Colonic mucosa (tissue), 4 donors: Measurements from ENCODE around the gene TTC31. TPM values are rescaled to one million over a fixed set of nuclear protein-coding genes. Genes with fewer than 3 reads are reported as not detected.
A peak's percentile ranks its signal among the peaks of the same experiment; 100 is the strongest.

Experiments
- DNase-seq: peaks from one replicate; pipeline ENCODE4 v3.0.0-alpha.2; 2020
- H3K27ac ChIP-seq: fragments of 200-600 bp; one replicate; pipeline ENCODE4 v1.8.0; 2021
- H3K27me3 ChIP-seq: fragments of 200-600 bp; one replicate; pipeline ENCODE4 v1.8.0; 2021
- H3K36me3 ChIP-seq: fragments of 200-600 bp; one replicate; pipeline ENCODE4 v1.8.0; 2021
- H3K4me1 ChIP-seq: fragments of 200-600 bp; one replicate; pipeline ENCODE4 v1.8.0; 2021; ENCODE audit warnings: mild to moderate bottlenecking
- H3K4me3 ChIP-seq: fragments of 200-600 bp; one replicate; pipeline ENCODE4 v1.8.0; 2021
- H3K9ac ChIP-seq, 2 donors: one replicate each; pipeline ENCODE4 v1.7.0; 2013; ENCODE audit warnings: control low read depth in 2 of 2, low read depth in 2 of 2, low read length in 2 of 2
- H3K9me3 ChIP-seq: fragments of 200-600 bp; one replicate; pipeline ENCODE4 v1.8.0; 2021
- CTCF ChIP-seq: fragments of 200-600 bp; IDR thresholded peaks from one replicate; pipeline ENCODE4 v1.8.0; 2022; ENCODE audit warnings: antibody characterized with exemption, mild to moderate bottlenecking
- intact Hi-C: fragments of 100-400 bp; cut with DNase I; formaldehyde crosslinking; loops from one replicate; pipeline ENCODE4 v1.14.1; 2022
- total RNA-seq, 2 donors: library from RNA; stranded (reverse); fragmentation: NEBNext Ultra II Directional in 1 of 2; extraction: Animal tissue kit (Norgen Biotek cat#: 25700) in 1 of 2; gene quantifications; one replicate each; pipeline ENCODE4 v1.2.1, GENCODE V29; 2021
- donor health status: healthy.
- donor health status: DM: no; HTN: no; CAD: no.
- donor health status: DM: no; HTN: no; CAD: no.

Gene TTC31
- total RNA-seq, 2 donors from 2014 or later: 23.3 to 25.2 TPM

GRCh38 chr2:74497777-74498499 is 15.1 kb downstream of the TTC31 start:
- Histone ChIP-seq H3K9me3 (no peaks in the 10 kb centered on the region), H3K4me3 (peak overlapping the region; percentile 47), H3K4me1 (peaks cover 15% of the 10 kb centered on the region), H3K36me3 (no peaks in the 10 kb centered on the region), H3K27ac (peak overlapping the region; percentile 32), H3K27me3 (peaks cover 17% of the 10 kb centered on the region), H3K9ac (peak overlapping the region in 1 of 2 donors; percentile 46)
- intact Hi-C loops: no loop called here
- peak; percentile 67 for DNase-seq
- no peak for TF ChIP-seq CTCF

- no peak for TF ChIP-seq CTCF
- H3K9ac ChIP-seq: peak overlapping the region in 1 of 2 donors; percentile 46
- H3K27me3 ChIP-seq: peaks cover 17% of the 10 kb centered on the region
- no peaks in the 10 kb centered on the region for H3K9me3 ChIP-seq
- no peaks in the 10 kb centered on the region for H3K36me3 ChIP-seq
- H3K4me1 ChIP-seq: peaks cover 15% of the 10 kb centered on the region
- peak overlapping the region; percentile 47 for H3K4me3 ChIP-seq
- peak; percentile 63 for DNase-seq
- intact Hi-C loops: no loop called here
- peak overlapping the region; percentile 32 for H3K27ac ChIP-seq
These were observed 15.8 kb downstream of the TTC31 start for GRCh38 chr2:74498500-74499266.

DNA sequence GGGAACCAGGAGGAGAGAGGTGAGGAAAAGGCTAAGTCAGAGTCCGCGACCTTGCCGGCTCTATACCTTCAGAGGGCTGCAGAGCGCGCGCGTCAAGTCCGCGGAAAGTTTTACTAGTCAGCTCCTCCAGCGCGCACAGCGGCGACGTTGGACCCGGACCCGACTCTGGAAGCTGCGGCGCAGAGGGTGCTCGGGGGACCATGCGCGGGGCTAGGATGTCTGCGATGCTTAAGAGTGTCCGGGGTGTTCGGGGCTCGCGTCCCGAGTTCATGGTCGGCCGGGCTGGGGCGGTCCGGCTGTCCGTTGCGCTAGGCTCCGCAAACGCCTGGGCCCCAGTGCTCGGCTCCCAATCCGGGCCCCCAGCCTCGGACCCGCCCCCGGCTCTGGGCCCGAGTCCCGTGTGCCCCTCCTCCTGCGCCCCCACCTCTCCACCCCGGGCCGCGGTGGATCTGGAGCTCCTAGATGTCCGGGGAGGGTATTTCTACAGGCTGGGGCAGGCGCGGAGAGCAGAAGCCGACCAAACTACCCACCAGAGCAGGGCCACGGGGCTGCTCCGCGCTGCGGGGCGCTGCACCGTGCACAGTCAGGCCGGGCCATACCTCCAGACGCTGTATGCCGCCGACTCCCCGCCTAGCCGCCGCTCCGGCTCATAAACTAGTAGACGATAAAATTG is 16.5 kb downstream of the TTC31 start, which contains the start of gene LBX2:
Gene LBX2 (minus strand): TSS at position 337 of the 673 bp plus-strand sequence. CDS start 66 bp downstream, at position 271.
- peak; percentile 57 for DNase-seq
- Histone ChIP-seq H3K4me1 (peaks cover 15% of the 10 kb centered on the region), H3K4me3 (peak within 1 kb of the TSS; percentile 47), H3K36me3 (no peaks in the 10 kb centered on the region), H3K9ac (peak within 1 kb of the TSS in 1 of 2 donors; percentile 46), H3K27me3 (peaks cover 17% of the 10 kb centered on the region), H3K9me3 (no peaks in the 10 kb centered on the region), H3K27ac (peak within 1 kb of the TSS; percentile 32)
- no peak for TF ChIP-seq CTCF
- intact Hi-C loops: no loop called here

- no peak for TF ChIP-seq CTCF
- Histone ChIP-seq H3K9me3 (no peaks in the 10 kb centered on the region), H3K4me1 (peaks cover 15% of the 10 kb centered on the region), H3K36me3 (peaks cover under 1% of the 10 kb centered on the region), H3K27ac (no peak overlapping the region), H3K4me3 (no peak overlapping the region), H3K9ac (no peak overlapping the region), H3K27me3 (peaks cover 17% of the 10 kb centered on the region)
- no peak for DNase-seq
- intact Hi-C loops: no loop called here
These were observed 17.2 kb downstream of the TTC31 start for GRCh38 chr2:74499940-74500577.

DNA sequence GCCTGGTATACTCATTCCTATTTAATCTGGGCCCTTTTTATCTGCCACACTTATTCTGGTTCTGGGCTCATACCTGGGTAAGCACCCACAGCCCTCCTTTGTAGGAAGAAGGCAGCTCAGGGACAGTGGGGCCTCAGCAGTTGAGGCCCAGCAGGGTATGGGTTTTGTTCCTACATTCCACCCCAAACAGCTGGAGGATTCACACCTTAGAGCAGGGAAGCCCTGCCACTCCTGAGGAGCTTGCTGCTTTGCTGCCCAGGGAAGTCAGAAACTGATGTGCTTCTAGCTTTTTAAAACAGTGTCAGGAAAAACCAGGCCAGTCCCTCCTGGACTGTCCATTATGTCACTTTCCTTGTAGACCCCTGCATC is 17.7 kb downstream of the TTC31 start:
- intact Hi-C loops: no loop called here
- H3K4me3 ChIP-seq: no peak overlapping the region
- peaks cover 15% of the 10 kb centered on the region for H3K4me1 ChIP-seq
- H3K9ac ChIP-seq: no peak overlapping the region
- TF ChIP-seq CTCF: no peak
- H3K27me3 ChIP-seq: peaks cover 17% of the 10 kb centered on the region
- no peak overlapping the region for H3K27ac ChIP-seq
- peaks cover 3% of the 10 kb centered on the region for H3K36me3 ChIP-seq
- no peaks in the 10 kb centered on the region for H3K9me3 ChIP-seq
- no peak for DNase-seq
